ENCODE data around the gene LRRC8A.
"Not testable (repeated sequence)": the region's sequence is repeated elsewhere in the genome, so short reads cannot be mapped to it uniquely, and the experiment has no call there.

DNA sequence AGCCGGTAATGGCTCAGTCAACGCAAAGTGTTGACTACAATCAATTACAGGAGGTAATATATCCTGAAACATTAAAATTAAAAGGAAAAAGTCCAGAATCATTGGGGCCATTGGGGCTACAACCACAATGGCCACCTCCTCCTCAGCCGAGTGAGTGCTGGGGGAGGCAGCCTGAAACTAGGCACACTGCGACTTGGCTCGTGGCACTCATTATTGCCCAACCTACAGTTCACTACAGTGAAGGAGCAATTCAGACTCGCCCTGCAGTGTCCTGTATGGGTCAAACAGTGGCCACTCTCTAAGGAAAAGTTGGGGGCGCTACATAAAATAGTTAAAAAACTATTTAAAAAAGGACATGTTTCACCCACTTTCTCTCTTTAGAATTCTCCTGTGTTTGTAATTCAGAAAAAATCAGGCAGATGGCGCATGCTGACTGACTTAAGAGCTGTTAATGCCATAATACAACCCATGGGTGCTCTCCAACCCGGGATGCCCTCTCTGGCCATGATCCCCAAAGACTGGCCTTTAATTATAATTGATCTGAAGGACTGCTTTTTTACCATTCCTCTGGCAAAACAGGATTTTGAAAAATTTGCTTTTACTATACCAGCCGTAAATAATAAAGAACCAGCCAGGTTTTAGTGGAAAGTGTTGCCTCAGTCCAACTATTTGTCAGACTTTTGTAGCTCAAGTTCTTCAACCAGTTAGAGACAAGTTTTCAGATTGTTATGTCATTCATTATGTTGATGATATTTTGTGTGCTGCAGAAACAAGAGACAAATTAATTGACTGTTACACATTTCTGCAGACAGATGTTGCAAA lies 29.9 kb upstream of the LRRC8A start:
- not testable (repeated sequence) for TF ChIP-seq POLR2AphosphoS5, POLR2A (IDR thresholded peaks at IDR 0.05)

Measured in upper lobe of left lung (tissue), 4 donors.